SIG-M5 treated with dmso at 0.1 percent for 504 hours (cell line): ENCODE measurements around the gene SUCLG1.
A peak's percentile ranks its signal among the peaks of the same experiment; 100 is the strongest.

Experiments
- DNase-seq: peaks from one replicate; lab custom pipeline; 2025; ENCODE audit not compliant: unreplicated experiment; lab: John Stamatoyannopoulos, UW

Gene SUCLG1

DNA sequence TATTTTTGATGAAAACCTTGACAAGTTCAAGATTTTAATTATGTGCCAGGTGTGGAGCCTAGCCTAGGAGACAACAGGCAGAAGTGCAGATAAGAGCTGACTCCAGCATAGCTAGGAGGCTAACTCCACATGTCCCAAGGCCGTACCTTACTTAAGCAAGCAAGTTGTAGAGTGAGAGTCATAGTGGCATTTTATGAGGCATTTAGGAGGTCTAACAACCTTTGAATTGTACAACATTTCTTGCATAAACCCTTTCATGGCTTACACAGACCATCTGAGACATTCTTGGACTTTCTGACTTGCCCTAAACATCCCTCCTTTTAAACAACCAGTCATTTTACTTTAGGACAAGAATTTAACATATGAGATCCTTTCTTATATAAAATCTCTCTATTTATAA, 8.3 kb upstream of the SUCLG1 start:
- DNase-seq: no peak

DNA sequence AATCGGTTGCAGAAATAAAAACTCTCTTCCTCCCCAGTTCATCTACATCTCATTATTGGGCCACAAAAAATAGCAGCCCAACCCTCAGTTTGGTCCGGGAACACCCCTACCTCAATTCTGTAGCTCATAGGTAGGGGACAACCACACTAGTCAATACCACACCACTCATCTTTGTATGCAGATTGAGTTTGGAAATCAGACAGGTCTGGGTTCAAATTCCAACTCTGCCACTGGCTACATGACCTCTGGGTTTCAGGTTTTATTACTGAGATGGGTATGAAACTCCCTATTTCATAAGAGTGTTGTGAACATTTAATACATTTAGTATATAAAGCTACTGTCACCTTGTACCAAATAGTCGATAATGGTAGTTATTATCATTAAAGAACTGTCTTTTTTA, 2.2 kb upstream of the SUCLG1 start:
- DNase-seq: no peak

DNA sequence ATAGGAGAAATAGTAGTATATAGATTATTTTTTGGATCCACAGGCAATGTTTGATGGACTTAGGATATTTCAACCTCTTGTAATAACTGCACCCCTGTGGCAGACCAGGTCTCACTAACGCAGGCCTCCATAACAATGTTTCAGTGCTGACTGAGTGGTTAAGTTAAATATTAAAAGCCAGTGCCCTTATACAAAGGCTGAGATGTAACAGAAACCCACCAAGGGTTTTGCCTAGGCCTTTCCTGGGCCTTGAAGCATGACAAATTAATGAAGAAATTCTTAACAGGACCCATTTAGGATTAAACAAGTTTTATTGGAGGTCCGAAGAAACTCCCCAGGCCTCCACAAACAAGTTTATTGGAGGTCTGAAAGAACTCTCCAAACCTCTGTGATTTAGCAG, 1.6 kb upstream of the SUCLG1 start:
- DNase-seq: no peak

DNA sequence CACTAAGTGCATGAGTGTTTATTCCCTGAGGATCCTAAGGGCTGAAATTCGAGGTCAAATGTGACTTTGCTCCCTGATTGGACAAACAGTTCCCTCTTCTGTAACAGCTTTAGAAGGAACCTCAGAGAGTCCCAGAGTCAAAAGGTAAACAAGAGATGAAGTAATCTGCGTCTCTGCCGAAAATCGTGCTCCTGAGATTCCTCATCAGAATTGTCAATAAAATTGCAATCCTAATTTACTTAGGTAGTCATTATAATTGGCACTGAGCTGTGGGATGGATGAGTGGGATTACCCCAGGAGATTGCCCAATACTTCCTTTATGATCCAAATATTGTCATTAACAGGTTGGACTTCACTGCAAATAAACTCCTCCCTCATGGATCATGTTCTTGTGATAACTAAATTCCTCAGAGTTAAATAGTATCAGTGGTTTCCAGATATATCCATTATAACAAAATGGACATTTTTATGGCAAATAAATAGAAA, 907 bp upstream of the SUCLG1 start:
- peak; percentile 28 for DNase-seq

DNA sequence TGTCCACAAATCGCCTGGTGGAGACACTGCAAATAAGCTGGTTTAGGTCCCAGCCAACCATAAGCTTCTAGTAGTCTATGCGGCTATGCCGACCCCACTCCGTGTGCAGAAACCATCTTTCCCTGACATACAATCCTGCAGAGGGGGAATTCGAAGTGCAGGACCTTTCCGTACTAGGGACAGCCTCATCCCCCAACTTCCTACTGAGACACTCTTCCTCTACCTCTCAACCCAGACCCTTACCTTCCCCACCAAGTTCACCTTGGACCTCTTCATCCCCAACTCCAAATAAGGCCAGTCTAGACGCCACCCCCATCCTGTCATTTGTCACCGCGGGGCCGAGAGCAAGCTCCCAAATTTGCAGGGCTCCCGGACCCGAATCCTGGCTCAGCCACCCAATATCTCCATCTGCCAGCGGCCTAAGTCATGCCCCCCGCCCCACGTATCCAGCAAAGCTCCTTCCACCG, 496 bp downstream of the SUCLG1 start:
- no peak for DNase-seq

DNA sequence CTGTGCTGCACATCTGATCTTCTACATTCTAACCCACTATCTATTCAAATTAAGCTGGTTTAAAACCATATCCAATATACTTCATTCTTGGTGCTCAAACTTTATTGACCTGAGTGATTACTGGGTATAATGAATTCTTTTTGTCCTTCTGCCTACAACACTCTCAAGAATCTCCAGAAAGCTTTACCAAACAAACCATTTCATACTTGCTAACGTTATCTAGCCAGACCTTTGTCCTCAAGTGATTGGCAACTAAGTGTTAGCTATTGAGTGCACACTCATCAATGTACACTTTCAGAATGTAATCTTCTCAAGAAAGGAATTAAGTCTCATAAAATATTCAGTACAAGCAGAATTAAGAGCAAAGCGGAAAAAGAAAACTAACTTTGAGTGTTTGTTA, 1.4 kb downstream of the SUCLG1 start:
- DNase-seq: no peak

DNA sequence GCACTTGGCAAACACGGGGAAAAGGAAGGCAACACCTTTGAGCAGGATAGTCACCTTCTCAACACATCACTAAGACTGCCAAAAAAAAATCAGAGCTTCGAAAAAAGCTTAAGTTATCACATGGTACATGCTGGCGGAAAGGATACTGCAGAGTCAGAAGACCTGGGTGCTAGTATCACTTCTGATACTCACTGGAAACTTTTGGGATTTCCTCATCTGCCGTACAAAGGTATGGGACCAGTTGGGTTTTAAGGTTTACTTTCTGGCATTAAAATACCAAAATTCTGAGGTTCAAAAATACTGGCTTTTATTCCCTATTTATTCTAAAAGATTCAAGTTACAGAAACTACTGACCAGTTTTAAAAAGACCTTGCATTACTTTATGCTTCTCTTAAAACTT, 2.9 kb downstream of the SUCLG1 start:
- DNase-seq: no peak

DNA sequence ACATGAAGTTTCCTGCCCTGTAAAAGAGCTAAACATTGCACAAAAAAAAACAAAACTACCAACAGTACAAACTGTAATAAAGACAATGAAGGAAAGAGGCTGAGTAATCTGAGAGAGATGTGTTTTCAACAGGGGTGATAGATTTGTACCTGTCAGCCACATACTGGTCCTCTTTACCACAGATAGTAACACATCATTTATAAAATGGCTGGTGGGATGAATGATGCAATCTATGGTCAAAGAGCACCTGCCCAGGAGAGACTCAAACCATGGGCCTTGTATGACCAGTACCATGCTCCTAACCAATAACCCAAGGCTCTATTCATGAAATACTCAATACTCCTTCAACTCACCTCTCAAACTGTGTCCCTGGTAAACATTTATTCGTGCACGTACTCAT, 4.5 kb downstream of the SUCLG1 start:
- no peak for DNase-seq

DNA sequence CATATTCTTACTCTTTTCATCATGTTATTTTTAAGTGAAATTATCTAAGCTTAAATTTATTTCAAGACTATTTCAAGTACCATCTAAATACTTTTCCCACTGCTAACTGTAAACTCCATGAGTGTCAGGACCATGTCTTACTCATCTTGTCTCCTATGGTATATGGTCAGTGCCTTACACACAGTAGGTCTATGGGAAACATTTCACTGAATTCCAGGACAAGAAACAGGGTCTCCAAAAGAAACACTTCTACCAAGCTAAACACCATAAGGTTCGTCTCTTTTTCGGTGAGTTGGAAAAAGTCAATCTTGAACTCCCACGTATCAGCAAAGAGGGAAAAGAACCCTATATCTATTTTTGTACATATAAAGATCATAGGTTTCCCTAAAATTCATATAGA, 6.5 kb downstream of the SUCLG1 start:
- no peak for DNase-seq

DNA sequence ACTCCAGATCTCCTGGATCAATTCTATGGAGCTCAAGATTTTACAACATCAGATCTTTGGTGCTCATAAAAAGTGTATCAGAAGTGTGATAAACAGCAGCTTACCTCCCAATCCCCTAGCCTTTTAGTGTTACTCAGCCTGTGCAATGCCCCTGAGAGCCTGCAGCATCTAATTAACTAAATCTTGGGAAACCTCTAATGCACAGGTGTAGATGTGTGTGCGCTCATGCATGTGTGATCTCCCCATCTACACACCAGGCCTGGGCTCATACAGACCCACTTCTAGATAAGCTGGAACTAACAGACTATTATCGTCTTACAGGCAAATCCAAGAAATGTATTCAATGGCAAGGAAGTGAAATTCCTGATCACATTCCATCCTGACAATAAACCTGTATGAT, 7.5 kb downstream of the SUCLG1 start:
- no peak for DNase-seq

DNA sequence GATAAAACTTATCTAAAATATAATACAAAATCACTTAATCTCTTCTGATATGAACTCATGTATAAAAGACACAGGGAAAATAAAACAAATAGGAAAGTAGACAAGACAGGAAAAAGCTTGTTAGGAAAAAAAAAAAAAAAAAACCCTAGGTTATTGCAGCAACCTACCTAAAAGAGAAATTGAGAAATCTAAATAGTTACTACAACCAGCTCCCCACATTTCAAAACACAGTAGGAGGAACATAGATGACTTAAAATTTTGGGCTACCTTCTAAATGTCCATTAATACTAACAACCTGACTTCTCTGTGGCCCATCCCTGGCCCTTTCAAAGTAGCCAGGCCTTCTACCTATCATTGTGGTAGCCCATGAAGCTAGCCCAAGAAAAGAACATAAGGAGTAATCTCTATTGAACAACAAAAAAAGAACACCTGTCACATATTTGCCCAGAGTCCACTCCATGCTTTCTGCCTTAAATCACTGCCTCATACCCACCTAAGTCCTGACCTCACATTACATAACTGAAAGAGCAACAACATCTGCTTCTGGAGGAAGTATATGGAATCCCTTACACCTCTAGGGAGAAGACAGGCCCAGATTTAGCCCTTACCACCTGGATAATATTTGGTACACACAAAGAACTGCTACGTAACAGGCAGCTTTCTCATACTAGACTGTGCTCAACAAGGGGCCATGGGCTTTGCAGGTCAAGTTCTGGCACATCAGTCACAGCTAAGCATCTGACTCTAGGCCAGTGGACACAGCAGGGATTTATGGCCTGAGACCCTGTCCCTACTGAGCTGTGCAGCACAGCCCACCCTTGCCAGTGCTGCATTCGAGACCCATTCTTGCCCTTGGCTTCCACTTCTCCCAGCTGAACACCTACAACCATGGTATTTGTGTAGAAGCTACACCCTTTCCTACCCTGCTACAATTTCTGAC, 8.5 kb downstream of the SUCLG1 start:
- peak; percentile 8 for DNase-seq

DNA sequence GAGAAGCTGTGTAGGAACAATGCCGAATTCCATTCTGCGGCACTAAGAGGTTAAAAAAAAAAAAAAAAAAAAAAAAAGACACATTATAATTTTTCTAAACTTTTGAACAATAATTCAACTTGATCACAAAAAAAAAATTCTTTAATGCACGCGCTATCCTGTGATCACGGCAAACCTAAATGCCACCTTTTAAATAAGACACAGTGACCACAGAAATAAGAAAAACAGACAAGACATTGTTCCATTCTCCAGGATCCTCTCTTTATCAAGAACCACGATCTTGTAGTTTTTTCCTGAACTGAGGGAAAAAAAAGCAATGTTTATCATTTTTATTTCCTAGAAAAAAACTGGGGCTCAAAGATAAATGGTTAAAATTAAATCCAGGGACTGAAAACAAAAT, 9.4 kb downstream of the SUCLG1 start:
- no peak for DNase-seq

DNA sequence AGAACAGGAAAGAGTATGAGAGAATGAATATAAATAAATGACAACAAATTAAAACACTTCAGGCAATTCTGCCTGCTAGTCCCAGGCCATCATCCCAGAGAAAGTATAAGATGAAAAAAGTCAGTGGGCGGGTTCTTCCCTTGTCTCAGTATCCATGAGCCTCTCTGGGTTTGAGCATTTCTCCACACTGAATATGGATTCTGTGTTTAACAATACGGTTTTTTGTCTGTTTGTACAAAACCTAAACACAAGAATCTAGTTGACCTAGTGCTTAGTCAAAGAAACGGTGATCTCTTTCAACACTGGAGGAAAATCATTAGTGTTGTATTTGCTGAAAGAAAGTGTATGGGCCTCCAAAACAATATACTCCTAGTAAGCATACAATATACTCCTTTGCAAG, 10.0 kb downstream of the SUCLG1 start:
- DNase-seq: no peak

DNA sequence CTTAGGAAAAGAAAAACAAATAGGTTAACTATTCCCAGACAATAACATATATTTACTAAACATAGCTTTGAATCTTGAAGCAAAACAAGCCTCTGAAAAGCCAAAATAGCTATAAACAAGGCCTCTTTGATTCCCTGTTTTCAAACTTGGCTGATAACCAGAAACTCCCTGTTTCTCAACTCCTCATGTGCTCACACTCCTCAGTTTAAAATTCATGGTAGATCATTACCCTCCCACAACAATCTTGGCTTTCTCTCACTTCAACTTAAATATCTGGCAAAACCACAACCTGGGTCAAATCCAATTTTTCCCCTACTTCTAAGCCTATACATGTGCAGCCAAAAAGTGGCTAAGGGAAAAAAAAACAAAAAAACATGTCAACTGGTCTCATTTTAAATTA, 15.6 kb downstream of the SUCLG1 start:
- DNase-seq: no peak

DNA sequence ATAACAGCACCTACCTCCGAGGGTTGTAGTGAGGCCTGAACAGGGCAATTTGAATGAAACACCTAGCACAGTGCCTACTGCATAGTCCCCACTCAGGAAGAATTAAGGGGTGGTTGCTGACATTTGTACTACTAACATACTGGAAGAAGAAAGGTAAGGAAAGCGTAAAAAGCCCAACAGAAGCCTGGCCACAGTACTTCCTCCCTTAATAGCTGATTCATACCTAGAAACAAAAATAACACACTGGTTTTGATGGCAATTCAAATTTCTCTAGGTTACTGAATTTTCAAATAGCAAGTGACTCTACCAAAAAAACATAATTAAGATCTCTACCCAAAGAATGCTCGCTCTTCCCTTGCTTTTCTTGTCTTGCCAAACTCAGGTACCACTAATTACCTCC, 16.2 kb downstream of the SUCLG1 start:
- no peak for DNase-seq

DNA sequence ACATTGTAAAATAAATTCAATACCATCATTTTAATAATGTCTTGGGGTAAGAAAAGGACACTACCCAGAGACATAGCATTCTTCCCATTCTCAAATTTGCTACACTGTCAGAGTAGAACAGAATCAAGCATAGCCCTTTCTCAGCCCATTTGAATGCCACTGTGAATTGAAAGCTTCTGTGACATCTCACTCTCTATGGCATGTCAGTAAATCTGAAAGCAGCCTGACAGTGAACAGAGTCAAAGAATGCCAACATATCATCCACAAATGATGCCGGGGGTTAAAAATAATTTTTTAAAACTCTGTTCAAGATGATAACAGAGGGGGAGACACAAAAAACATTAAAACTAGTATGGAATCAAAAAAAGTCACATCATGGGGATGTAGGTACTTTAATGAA, 17.6 kb downstream of the SUCLG1 start:
- no peak for DNase-seq

DNA sequence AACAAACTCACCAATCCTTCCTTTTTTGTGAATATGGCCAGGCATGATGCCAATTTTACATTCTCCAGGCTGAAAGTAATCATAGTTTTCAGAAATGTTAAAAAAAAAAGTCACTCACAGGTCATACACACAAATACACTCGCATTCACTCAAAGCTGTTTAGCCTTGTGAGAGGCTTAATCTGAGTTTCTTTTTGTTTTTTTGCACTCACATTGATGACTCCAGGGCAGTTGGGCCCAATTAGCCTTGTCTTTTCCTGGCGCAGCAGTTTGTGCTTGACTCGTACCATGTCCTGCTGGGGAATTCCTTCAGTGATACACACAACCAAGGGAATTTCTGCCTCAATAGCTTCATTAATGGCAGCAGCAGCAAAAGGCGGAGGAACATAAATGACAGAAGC, 18.0 kb downstream of the SUCLG1 start:
- no peak for DNase-seq

DNA sequence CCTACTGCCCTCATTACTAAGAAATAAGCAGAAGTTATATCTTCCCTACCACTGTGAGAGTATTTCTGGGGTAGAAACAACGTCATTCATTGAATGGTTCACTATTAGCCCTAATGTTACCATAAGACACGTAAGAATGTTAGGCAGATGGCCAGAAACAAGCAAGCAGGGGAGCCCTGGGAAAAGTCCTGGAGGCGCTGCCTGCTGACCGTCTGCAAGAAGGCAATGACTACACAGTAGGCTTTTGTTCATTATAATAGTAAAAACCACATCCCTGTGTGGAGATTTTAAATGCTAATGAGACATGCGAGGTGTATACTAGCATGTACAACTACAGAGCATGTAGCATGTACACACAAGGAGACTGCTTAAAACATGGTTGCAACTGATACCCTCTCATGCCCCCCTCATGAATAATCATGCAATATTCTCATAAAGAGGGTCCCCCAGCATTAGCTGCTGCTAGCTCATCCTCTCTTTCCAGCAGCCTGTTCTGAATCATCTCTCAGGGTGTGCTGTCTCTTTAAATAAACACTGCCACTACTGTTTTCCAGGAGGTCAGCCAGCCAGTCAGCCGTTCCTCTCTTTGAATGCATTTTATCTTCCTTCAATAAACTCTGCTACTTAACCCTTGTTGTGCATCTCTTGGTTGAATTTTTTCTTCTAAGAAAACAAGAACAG, 23.6 kb downstream of the SUCLG1 start:
- DNase-seq: no peak

DNA sequence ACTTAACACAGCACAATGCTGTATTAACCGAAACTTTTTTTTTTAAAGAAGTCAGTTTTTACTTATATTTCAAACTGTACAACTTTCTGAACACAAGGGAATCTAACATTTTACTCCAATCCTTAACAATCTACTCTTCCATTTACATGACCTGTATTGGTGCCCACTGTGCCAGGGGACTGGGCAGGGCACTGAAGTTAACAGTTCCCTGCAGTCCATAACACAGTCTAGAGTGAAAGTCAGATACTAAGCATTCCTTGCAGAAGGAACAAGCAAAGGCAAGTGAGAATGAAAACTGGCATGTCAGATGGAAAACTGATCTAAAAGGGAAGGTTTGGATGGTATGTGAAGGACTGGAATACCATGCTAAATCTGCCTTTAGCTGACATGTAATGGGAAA, 29.8 kb downstream of the SUCLG1 start:
- DNase-seq: no peak

DNA sequence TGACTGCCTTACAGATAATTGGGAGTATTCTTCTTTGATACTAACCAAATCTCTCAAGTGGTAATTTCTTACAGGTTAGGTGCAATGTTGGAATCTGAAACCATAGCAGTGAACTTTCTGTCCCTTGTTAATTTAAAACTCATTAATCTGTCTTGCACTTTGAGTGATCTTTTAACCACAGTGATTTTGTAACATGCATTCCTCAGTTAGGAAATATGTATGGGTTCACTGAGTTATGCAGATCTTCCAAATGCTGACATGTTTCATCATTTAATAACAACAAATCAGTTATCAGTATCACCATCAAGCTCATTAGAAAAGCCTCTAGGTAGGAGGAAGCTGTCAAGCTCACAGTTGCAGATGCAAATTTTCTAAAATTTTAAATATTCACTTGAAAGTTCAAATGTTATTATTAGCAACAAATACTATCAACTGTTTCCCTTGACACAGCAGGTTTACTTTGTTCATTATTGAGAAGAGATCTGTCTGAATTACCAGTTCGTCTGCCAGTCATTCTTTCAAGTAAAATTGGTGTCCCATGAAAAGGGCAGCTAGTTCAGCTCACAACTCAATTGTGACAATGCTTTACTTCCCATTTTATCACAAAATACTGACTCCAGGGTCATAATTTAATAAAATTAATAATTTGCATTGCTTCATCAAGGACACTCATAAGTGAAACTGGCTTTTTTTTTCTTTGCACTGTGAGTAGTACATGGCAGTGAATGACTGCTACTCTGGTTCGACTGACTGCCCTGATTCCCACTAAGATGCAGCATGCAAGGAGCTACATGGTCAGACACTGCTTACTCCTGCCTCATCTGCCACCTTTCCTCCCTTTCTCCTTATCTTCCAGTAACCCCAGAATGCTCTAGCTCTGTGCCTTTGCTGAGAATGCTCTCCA, 31.6 kb downstream of the SUCLG1 start:
- DNase-seq: peak; percentile 4

DNA sequence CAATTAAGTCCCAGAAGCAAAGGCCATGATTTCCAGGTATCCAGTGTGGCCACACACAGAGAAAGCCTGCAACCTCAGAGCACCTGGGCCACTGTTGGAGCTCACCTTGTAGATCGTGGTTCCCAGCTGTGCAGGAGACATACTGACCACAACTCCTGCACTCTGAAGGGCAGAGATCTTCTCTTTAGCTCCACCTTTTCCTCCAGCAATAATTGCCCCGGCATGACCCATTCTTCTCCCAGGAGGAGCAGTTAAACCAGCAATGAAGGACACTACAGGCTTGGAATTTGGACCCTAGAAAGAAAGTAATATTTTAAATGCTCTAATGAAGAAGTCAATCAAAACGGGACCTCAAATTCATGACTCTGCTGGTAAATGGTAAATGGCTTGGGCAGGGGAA, 33.8 kb downstream of the SUCLG1 start:
- DNase-seq: no peak
